Thoracic aorta (tissue), 2 donors: ENCODE measurements around the gene ARF3. TPM values are rescaled to one million over a fixed set of nuclear protein-coding genes. Genes with fewer than 3 reads are reported as not detected.

Experiments
- ATAC-seq: fragments of 150-250 bp; one replicate; pipeline ENCODE4 v1.8.0; 2017; ENCODE audit warnings: low read depth; ENCODE audit not compliant: insufficient number of reproducible peaks, low FRiP score
- DNase-seq: peaks from one replicate; pipeline ENCODE4 v3.0.0-alpha.2; 2020; ENCODE audit warnings: low spot score
- H3K27ac ChIP-seq, 2 donors: fragments of 200-600 bp; sonication (generic); 1 replicate in 1 of 2; 2 replicates in 1 of 2; pipeline ENCODE4 v1.5.1; 2016; ENCODE audit warnings: mild to moderate bottlenecking in 2 of 2, moderate library complexity in 2 of 2
- H3K27me3 ChIP-seq: fragments of 200-600 bp; sonication (generic); replicated peaks from 2 replicates; pipeline ENCODE4 v1.6.0; 2016; ENCODE audit warnings: mild to moderate bottlenecking; ENCODE audit not compliant: insufficient read depth
- H3K36me3 ChIP-seq: fragments of 200-600 bp; sonication (generic); one replicate; pipeline ENCODE4 v1.5.1; 2016
- H3K4me1 ChIP-seq, 2 donors: fragments of 200-600 bp; sonication (generic); 1 replicate in 1 of 2; 2 replicates in 1 of 2; pipeline versions ENCODE4 v1.5.1 to v1.6.0; 2016; ENCODE audit warnings: low read depth in 2 of 2, mild to moderate bottlenecking in 1 of 2; ENCODE audit not compliant: control insufficient read depth in 1 of 2
- H3K4me3 ChIP-seq: fragments of 200-600 bp; sonication (generic); 2 replicates; pipeline ENCODE4 v1.5.1; 2016; ENCODE audit warnings: mild to moderate bottlenecking
- H3K9me3 ChIP-seq: fragments of 200-600 bp; sonication (generic); 2 replicates; pipeline ENCODE4 v1.5.1; 2016
- CTCF ChIP-seq: fragments of 200-600 bp; sonication (generic); IDR thresholded peaks from one replicate; pipeline ENCODE4 v1.5.1; 2019; ENCODE audit warnings: antibody characterized with exemption
- total RNA-seq, 2 donors: library from RNA; depleted of rRNA; stranded (reverse); fragments of >200 nt; gene quantifications; one replicate each; pipeline versions ENCODE4 v1.1.0 to v1.2.3, GENCODE V29; 2016

Gene ARF3
- total RNA-seq, 2 donors from 2014 or later, result 63.4 to 65.8 TPM

GRCh38 chr12:48985901-48986300 lies 28.6 kb upstream of the ARF3 start:
- ATAC-seq (no peak), DNase-seq (no peak)
- no peak for TF ChIP-seq CTCF
- Histone ChIP-seq H3K4me3 (no peak overlapping the region), H3K27ac (no peak overlapping the region), H3K9me3 (no peaks in the 10 kb centered on the region), H3K4me1 (peaks cover 5 to 24% of the 10 kb centered on the region in 2 donors), H3K27me3 (no peaks in the 10 kb centered on the region), H3K36me3 (no peaks in the 10 kb centered on the region)

GRCh38 chr12:48985475-48985897 lies 28.2 kb upstream of the ARF3 start:
- DNase-seq (no peak), ATAC-seq (no peak)
- Histone ChIP-seq H3K9me3 (no peaks in the 10 kb centered on the region), H3K27me3 (no peaks in the 10 kb centered on the region), H3K27ac (no peak overlapping the region), H3K4me1 (peaks cover 9 to 29% of the 10 kb centered on the region in 2 donors), H3K4me3 (no peak overlapping the region), H3K36me3 (no peaks in the 10 kb centered on the region)
- no peak for TF ChIP-seq CTCF

- DNase-seq (no peak), ATAC-seq (no peak)
- Histone ChIP-seq H3K9me3 (no peaks in the 10 kb centered on the region), H3K4me3 (no peak overlapping the region), H3K27me3 (peaks cover 8% of the 10 kb centered on the region), H3K27ac (no peak overlapping the region), H3K36me3 (no peaks in the 10 kb centered on the region), H3K4me1 (peaks cover 32 to 57% of the 10 kb centered on the region in 2 donors)
- no peak for TF ChIP-seq CTCF
These were observed 25.3 kb upstream of the ARF3 start for GRCh38 chr12:48982397-48983080.

GRCh38 chr12:48981757-48982157 lies 24.5 kb upstream of the ARF3 start:
- Histone ChIP-seq H3K4me3 (peak overlapping the region; percentile 63), H3K27ac (no peak overlapping the region), H3K36me3 (no peaks in the 10 kb centered on the region), H3K9me3 (no peaks in the 10 kb centered on the region), H3K27me3 (peaks cover 14% of the 10 kb centered on the region), H3K4me1 (peaks cover 32 to 57% of the 10 kb centered on the region in 2 donors)
- DNase-seq (no peak), ATAC-seq (no peak)
- no peak for TF ChIP-seq CTCF

- H3K27ac ChIP-seq, result no peak overlapping the region
- no peak for TF ChIP-seq CTCF
- peaks cover 32 to 55% of the 10 kb centered on the region in 2 donors for H3K4me1 ChIP-seq
- peaks cover 15% of the 10 kb centered on the region for H3K27me3 ChIP-seq
- DNase-seq, result no peak
- no peaks in the 10 kb centered on the region for H3K9me3 ChIP-seq
- H3K36me3 ChIP-seq, result no peaks in the 10 kb centered on the region
- ATAC-seq, result no peak
- H3K4me3 ChIP-seq, result peak overlapping the region; percentile 63
These were observed 23.9 kb upstream of the ARF3 start for GRCh38 chr12:48980953-48981756.
